CD4-positive, alpha-beta T cell treated with Interleukin-15 for 4 hours (primary cell): ENCODE measurements around the gene TMX3.

Source experiments
- DNase-seq: peaks from one replicate; pipeline ENCODE4 v3.0.0-alpha.2; 2020; ENCODE audit warnings: low spot score

The TMX3 gene

GRCh38 chr18:68707646-68708045 is 7.3 kb downstream of the TMX3 start:
- no peak for DNase-seq

- no peak for DNase-seq
Measured at GRCh38 chr18:68705119-68705518, 9.8 kb downstream of the TMX3 start.

- DNase-seq = no peak
Measured at GRCh38 chr18:68703326-68703725, 11.6 kb downstream of the TMX3 start.

GRCh38 chr18:68701353-68701752 is 13.6 kb downstream of the TMX3 start:
- DNase-seq = no peak

- DNase-seq = no peak
Measured at GRCh38 chr18:68699043-68699442, 15.9 kb downstream of the TMX3 start.

GRCh38 chr18:68696937-68697336 is 18.0 kb downstream of the TMX3 start:
- no peak for DNase-seq

GRCh38 chr18:68694316-68694715 is 20.6 kb downstream of the TMX3 start:
- no peak for DNase-seq

- DNase-seq = no peak
Measured at GRCh38 chr18:68693091-68693815, 21.7 kb downstream of the TMX3 start.

- no peak for DNase-seq
Measured at GRCh38 chr18:68679528-68679927, 35.4 kb downstream of the TMX3 start.

- no peak for DNase-seq
Measured at GRCh38 chr18:68676913-68677312, 38.0 kb downstream of the TMX3 start.

- no peak for DNase-seq
Measured at GRCh38 chr18:68667121-68667520, 47.8 kb downstream of the TMX3 start.

- no peak for DNase-seq
Measured at GRCh38 chr18:68666381-68666780, 48.5 kb downstream of the TMX3 start.

GRCh38 chr18:68665628-68666027 is 49.3 kb downstream of the TMX3 start:
- DNase-seq = no peak

- no peak for DNase-seq
Measured at GRCh38 chr18:68662754-68663153, 52.2 kb downstream of the TMX3 start.

GRCh38 chr18:68660354-68661183 is 54.3 kb downstream of the TMX3 start:
- DNase-seq = peak; percentile 21

- no peak for DNase-seq
Measured at GRCh38 chr18:68648191-68648590, 66.7 kb downstream of the TMX3 start.

GRCh38 chr18:68642003-68642402 is 72.9 kb downstream of the TMX3 start:
- no peak for DNase-seq

- no peak for DNase-seq
Measured at GRCh38 chr18:68640861-68641260, 74.0 kb downstream of the TMX3 start.

- DNase-seq = no peak
Measured at GRCh38 chr18:68638613-68639012, 76.3 kb downstream of the TMX3 start.

GRCh38 chr18:68627812-68628211 is 87.1 kb downstream of the TMX3 start:
- no peak for DNase-seq
